GM12892 (cell line): ENCODE results near the gene NDUFAF2.

Source experiments
- POLR2A ChIP-seq: IDR thresholded peaks from 2 replicates; pipeline ENCODE4 v1.6.1; 2011; ENCODE audit warnings: low read depth, low read length, control low read depth
- POLR2AphosphoS5 ChIP-seq: IDR thresholded peaks from 2 replicates; pipeline ENCODE4 v1.6.1; 2011; ENCODE audit warnings: low read depth, low read length, control low read depth

GRCh38 chr5:61168951-61169350 lies 223.9 kb downstream of the NDUFAF2 start:
- TF ChIP-seq POLR2AphosphoS5 (no peak), POLR2A (no peak)
